B cell (primary cell): ENCODE data around the gene PTN. TPM values are rescaled to one million over a fixed set of nuclear protein-coding genes. Genes with fewer than 3 reads are reported as not detected.

ENCODE experiments used
- ATAC-seq: fragments of 200-7000 bp; cut with Tn5 transposase; one replicate; pipeline ENCODE4 v1.10.0; 2021; ENCODE audit warnings: low read depth, mild to moderate bottlenecking, moderate number of reproducible peaks, moderate library complexity
- CTCF ChIA-PET: fragments of 350-600 bp; sonication (Branson Sonifier 250); formaldehyde crosslinking; loops from one replicate; lab custom pipeline; 2021; ENCODE audit warnings: antibody characterized with exemption, inconsistent platforms; lab: Charles Lee
- POLR2A ChIA-PET: fragments of 350-600 bp; sonication (Branson Sonifier 250); formaldehyde crosslinking; loops from one replicate; lab custom pipeline; 2021; ENCODE audit warnings: antibody characterized with exemption; lab: Charles Lee
- DNase-seq: peaks from one replicate; pipeline ENCODE4 v3.0.0; 2013
- H2AFZ ChIP-seq: 2 replicates; pipeline ENCODE4 v1.6.1; 2012; ENCODE audit warnings: mild to moderate bottlenecking, low read depth, low read length; ENCODE audit not compliant: insufficient read depth, poor library complexity, severe bottlenecking
- H3K27ac ChIP-seq, 2 donors: 1 replicate in 1 of 2; 2 replicates in 1 of 2; pipeline ENCODE4 v1.5.1; 2012 to 2013; ENCODE audit warnings: low read length in 2 of 2, mild to moderate bottlenecking in 2 of 2, moderate library complexity in 1 of 2
- H3K27me3 ChIP-seq, 4 experiments: fragments of 200-600 bp in 1 of 4; sonication (generic) in 1 of 4; replicated peaks in 1 of 4; 1 replicate in 2 of 4; 2 replicates in 2 of 4; pipeline versions ENCODE4 v1.6.1 to v1.7.0; 2013 to 2016; ENCODE audit warnings: low read length in 3 of 4, mild to moderate bottlenecking in 2 of 4, mixed read lengths in 1 of 4, moderate library complexity in 1 of 4; ENCODE audit not compliant: insufficient read depth in 4 of 4, control insufficient read depth in 3 of 4; ENCODE audit errors: control extremely low read depth in 1 of 4
- H3K36me3 ChIP-seq, 2 experiments: replicated peaks in 1 of 2; 1 replicate in 1 of 2; 2 replicates in 1 of 2; pipeline versions ENCODE4 v1.6.1 to v1.7.1; 2013; ENCODE audit warnings: low read length in 1 of 2; ENCODE audit not compliant: insufficient read depth in 2 of 2, control insufficient read depth in 1 of 2; ENCODE audit errors: control extremely low read depth in 1 of 2, extremely low read depth in 1 of 2
- H3K4me1 ChIP-seq, 2 donors: fragments of 200-600 bp in 1 of 2; sonication (generic) in 1 of 2; 1 replicate in 1 of 2; 2 replicates in 1 of 2; pipeline versions ENCODE4 v1.5.1 to v1.6.1; 2013 to 2017; ENCODE audit warnings: low read length in 2 of 2; ENCODE audit not compliant: control insufficient read depth in 2 of 2, insufficient read depth in 2 of 2
- H3K4me2 ChIP-seq: replicated peaks from 2 replicates; pipeline ENCODE3; 2012; ENCODE audit warnings: mild to moderate bottlenecking, low read depth, low read length; ENCODE audit not compliant: poor library complexity, severe bottlenecking
- H3K4me3 ChIP-seq, 5 experiments: fragments of 200-600 bp in 1 of 5; sonication (generic) in 1 of 5; 1 replicate in 3 of 5; 2 replicates in 2 of 5; pipeline versions ENCODE4 v1.5.1 to v1.7.0; 2011 to 2016; ENCODE audit warnings: low read length in 4 of 5, mild to moderate bottlenecking in 4 of 5, low read depth in 2 of 5, control low read depth in 1 of 5, moderate library complexity in 1 of 5; ENCODE audit not compliant: insufficient read depth in 1 of 5; ENCODE audit errors: control extremely low read depth in 1 of 5, extremely low read depth in 1 of 5
- H3K79me2 ChIP-seq: fragments of 200-600 bp; sonication (generic); one replicate; pipeline ENCODE4 v1.6.0; 2016; ENCODE audit warnings: low read length; ENCODE audit not compliant: control insufficient read depth, insufficient read depth
- H3K9ac ChIP-seq: fragments of 200-600 bp; sonication (generic); 2 replicates; pipeline ENCODE4 v1.6.1; 2017; ENCODE audit warnings: mild to moderate bottlenecking, low read length, moderate library complexity
- H3K9me3 ChIP-seq, 3 donors: one replicate each; pipeline versions ENCODE4 v1.6.1 to v1.7.1; 2013; ENCODE audit warnings: low read length in 2 of 3; ENCODE audit not compliant: control insufficient read depth in 2 of 3, insufficient read depth in 1 of 3; ENCODE audit errors: control extremely low read depth in 1 of 3
- H4K20me1 ChIP-seq: 2 replicates; pipeline ENCODE4 v1.6.0; 2012; ENCODE audit warnings: mild to moderate bottlenecking, low read length; ENCODE audit not compliant: insufficient read depth, control insufficient read depth, poor library complexity, severe bottlenecking
- H3K27ac Mint-ChIP-seq: one replicate; pipeline ENCODE4 v1.8.0; 2021; ENCODE audit warnings: mixed read lengths
- H3K27me3 Mint-ChIP-seq: one replicate; pipeline ENCODE4 v1.8.0; 2021; ENCODE audit warnings: mixed read lengths
- H3K4me1 Mint-ChIP-seq: one replicate; pipeline ENCODE4 v1.8.0; 2021; ENCODE audit warnings: mixed read lengths
- H3K4me3 Mint-ChIP-seq: one replicate; pipeline ENCODE4 v1.8.0; 2021; ENCODE audit warnings: mixed read lengths
- H3K9me3 Mint-ChIP-seq: one replicate; pipeline ENCODE4 v1.8.0; 2022; ENCODE audit warnings: mixed read lengths; ENCODE audit not compliant: insufficient read depth
- EZH2 ChIP-seq: IDR thresholded peaks from 2 replicates; pipeline ENCODE4 v1.6.1; 2012; ENCODE audit warnings: borderline replicate concordance, low read depth, mild to moderate bottlenecking, moderate library complexity, low read length; ENCODE audit not compliant: insufficient read depth, poor library complexity, severe bottlenecking
- WGBS: methylation state at CpG from one replicate; pipeline ENCODE4 v1.1.5; 2013; ENCODE audit warnings: missing lambda C conversion rate; ENCODE audit not compliant: insufficient coverage; 5-methylcytosine and 5-hydroxymethylcytosine counted together
- intact Hi-C: fragments of 100-400 bp; cut with micrococcal nuclease; formaldehyde crosslinking; loops from one replicate; pipeline ENCODE4 v1.10.0; 2022
- polyA plus RNA-seq: library from polyadenylated mRNA; depleted of rRNA; stranded (reverse); fragments of >200 nt; gene quantifications from 2 replicates; pipeline ENCODE4 v1.2.3, GENCODE V29; 2012
- total RNA-seq, 2 donors: library from RNA; stranded (reverse); fragments of 120-200 nt in 1 of 2; gene quantifications; 1 replicate in 1 of 2; 2 replicates in 1 of 2; pipeline versions ENCODE4 v1.2.3 to v1.2.4, GENCODE V29; 2013 to 2022
- TF ChIP-seq, protein P1 (sequence below): fragments of 200-600 bp; IDR thresholded peaks from one replicate; pipeline ENCODE4 v1.8.0; 2022; ENCODE audit warnings: antibody characterized with exemption, mild to moderate bottlenecking

Gene PTN
- total and polyA plus RNA-seq, 2 donors (not counting 1 experiment from before 2014, with no cell fraction given): not detected

- no peak overlapping the region for H3K4me3 Mint-ChIP-seq
- H3K27me3 ChIP-seq: no peaks in the 10 kb centered on the region
- no peak overlapping the region for H2AFZ ChIP-seq
- ChIA-PET POLR2A (no interaction called here), CTCF (no interaction called here)
- no peak overlapping the region for H3K27ac ChIP-seq
- WGBS: 60% methylated on average over 1 of the region's 1 CpG
- H3K9me3 Mint-ChIP-seq: peaks cover 14% of the 10 kb centered on the region
- H3K9me3 ChIP-seq: no peaks in the 10 kb centered on the region
- no peaks in the 10 kb centered on the region for H3K27me3 Mint-ChIP-seq
- H4K20me1 ChIP-seq: no peaks in the 10 kb centered on the region
- no peak overlapping the region for H3K27ac Mint-ChIP-seq
- DNase-seq: no peak
- H3K9ac ChIP-seq: no peak overlapping the region
- H3K4me1 Mint-ChIP-seq: no peaks in the 10 kb centered on the region
- no peaks in the 10 kb centered on the region for H3K4me1 ChIP-seq
- TF ChIP-seq, protein P1, sequence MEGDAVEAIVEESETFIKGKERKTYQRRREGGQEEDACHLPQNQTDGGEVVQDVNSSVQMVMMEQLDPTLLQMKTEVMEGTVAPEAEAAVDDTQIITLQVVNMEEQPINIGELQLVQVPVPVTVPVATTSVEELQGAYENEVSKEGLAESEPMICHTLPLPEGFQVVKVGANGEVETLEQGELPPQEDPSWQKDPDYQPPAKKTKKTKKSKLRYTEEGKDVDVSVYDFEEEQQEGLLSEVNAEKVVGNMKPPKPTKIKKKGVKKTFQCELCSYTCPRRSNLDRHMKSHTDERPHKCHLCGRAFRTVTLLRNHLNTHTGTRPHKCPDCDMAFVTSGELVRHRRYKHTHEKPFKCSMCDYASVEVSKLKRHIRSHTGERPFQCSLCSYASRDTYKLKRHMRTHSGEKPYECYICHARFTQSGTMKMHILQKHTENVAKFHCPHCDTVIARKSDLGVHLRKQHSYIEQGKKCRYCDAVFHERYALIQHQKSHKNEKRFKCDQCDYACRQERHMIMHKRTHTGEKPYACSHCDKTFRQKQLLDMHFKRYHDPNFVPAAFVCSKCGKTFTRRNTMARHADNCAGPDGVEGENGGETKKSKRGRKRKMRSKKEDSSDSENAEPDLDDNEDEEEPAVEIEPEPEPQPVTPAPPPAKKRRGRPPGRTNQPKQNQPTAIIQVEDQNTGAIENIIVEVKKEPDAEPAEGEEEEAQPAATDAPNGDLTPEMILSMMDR: no peak
- TF ChIP-seq EZH2: no peak
- H3K4me3 ChIP-seq: no peak overlapping the region
- ATAC-seq: no peak
- no peak overlapping the region for H3K4me2 ChIP-seq
- no peaks in the 10 kb centered on the region for H3K36me3 ChIP-seq
- no peaks in the 10 kb centered on the region for H3K79me2 ChIP-seq
- intact Hi-C loops: no loop called here
Observed at GRCh38 chr7:137235434-137235833, 108.1 kb downstream of the PTN start.

DNA sequence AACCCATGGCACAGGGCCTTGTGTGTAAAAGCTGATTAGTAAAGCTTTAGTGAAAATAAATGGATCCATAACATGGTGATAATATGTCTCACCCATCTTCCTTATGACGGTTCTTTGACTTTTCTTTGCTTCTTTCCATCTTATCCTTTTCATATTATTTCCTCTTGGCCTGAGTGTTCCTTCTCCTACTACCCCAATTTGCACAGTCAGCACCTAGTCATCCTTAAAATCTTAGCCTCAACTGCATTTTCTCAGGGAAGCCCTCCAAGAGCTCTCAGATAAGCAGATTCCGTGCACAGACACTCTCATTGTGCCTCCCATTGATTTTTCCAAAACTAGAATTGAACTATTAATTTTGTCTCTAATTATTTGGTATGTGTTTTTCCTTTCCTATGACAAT is 112.4 kb downstream of the PTN start:
- Histone ChIP-seq H3K9me3 (no peaks in the 10 kb centered on the region), H4K20me1 (no peaks in the 10 kb centered on the region), H2AFZ (no peak overlapping the region), H3K4me1 (no peaks in the 10 kb centered on the region), H3K27ac (no peak overlapping the region), H3K4me2 (no peak overlapping the region), H3K27me3 (no peaks in the 10 kb centered on the region), H3K36me3 (no peaks in the 10 kb centered on the region), H3K79me2 (no peaks in the 10 kb centered on the region), H3K9ac (no peak overlapping the region), H3K4me3 (no peak overlapping the region)
- no peaks in the 10 kb centered on the region for H3K4me1 Mint-ChIP-seq
- TF ChIP-seq EZH2: no peak
- TF ChIP-seq, protein P1: no peak
- no peak overlapping the region for H3K4me3 Mint-ChIP-seq
- ATAC-seq (no peak), DNase-seq (no peak)
- ChIA-PET CTCF (no interaction called here), POLR2A (no interaction called here)
- 86% methylated on average over 1 of the region's 2 CpGs for WGBS
- peaks cover 14% of the 10 kb centered on the region for H3K9me3 Mint-ChIP-seq
- intact Hi-C loops: no loop called here
- no peaks in the 10 kb centered on the region for H3K27me3 Mint-ChIP-seq
- no peak overlapping the region for H3K27ac Mint-ChIP-seq
